Midbrain (tissue), 1 donor: ENCODE measurements around the gene ITGB1BP2.
"Not testable (repeated sequence)": the region's sequence is repeated elsewhere in the genome, so short reads cannot be mapped to it uniquely, and the experiment has no call there.

Experiments
- DNase-seq: peaks from one replicate; lab custom pipeline; 2025; lab: John Stamatoyannopoulos, UW

ITGB1BP2 gene

DNA sequence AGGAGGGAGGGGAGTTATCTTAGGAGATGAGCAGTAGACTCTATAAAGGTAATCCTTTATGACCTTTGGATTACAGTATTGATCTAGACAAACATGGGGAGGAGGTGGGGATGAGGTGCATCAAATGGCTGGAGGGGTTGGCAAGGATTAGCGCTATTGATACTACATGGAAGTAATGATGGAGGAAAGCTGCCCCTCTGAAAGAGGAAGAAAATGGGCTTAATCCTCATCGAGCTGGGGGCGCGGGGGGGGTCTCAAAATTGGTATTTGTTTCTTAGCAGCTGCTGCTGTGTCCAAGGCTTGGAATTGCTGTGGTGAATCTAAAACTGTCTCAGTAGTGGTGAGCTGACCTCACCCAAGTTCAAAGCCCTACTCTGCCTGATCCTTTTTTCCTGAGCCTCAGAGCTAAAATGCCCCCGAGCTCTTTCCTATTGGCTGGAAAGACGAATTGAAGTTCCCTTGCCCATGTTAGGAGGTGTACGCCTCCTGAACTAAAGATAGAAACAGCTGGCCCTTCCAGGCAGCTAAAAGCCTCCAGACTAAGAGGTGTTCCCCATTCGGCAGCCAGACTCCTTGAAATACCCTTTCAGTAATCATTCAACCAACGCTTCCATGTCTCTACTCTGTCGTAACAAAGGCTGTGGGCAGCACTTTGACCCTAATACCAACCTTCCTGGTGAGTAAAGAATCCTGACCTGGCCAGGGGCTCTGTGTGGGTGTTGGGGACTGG is at the start of gene ITGB1BP2:
TSS of gene ITGB1BP2 (plus strand) at position 556 of the 730 bp plus-strand sequence. CDS start at position 613, 57 bp downstream.
- no peak for DNase-seq

DNA sequence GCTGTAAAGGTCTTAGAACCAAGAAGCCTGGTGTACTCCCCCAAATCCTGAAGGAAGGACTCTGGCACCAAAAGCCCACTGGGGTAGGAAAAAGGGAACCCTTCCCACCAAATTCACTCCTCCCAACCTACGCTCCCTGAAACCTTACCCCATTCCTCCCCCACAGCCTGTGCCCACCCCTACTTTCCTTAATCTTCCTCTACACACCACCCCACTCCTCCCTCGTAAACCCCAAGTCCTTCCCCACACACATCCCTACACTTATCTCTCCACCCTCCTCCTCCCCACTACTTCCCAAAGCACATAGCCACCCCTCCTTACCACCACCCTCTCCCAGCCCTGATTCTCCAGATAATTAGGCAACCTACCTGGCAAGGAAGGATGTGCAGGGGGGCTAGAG is 49.3 kb upstream of the ITGB1BP2 start:
- DNase-seq = no peak

DNA sequence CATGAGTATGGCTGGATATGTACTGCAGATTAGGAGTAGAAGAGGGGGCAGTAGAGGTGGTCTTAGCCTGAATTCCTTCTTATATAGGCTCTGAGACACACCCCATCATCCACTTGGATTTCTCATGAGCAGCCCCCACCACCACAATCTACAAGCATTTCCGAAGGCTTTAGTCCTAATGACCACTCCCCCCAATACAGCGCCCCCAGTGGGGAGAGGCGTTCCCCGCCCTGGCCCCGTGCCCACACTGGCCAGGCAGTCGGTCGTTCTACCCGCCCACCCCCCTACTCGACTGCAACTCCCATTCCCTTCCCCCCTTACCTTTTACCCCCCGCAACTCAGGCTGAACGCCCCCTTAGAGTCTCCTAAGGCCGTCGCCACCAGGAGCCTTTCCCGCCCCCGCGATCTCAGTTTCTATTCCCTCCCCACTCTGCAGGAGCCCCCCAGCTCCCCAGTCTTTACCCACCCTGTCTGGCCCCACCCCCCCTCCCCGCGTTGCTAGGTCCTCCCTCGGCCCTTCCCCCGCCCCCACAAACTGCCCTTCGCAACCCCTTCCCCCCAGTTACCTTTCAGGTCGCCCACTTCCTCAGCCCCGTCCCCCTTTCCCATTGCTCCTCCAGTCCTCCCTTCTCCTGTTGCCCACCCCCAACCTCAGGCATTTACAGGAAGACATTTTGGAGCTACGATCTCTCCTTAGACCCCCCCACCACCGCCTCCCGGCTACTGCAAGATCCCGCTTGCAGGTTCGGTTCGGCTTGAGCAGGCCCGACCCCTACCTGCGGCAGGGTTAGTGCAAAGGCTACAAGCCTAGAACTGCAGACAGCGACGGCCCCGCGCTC is 48.1 kb upstream of the ITGB1BP2 start:
- DNase-seq = peak; percentile 19

DNA sequence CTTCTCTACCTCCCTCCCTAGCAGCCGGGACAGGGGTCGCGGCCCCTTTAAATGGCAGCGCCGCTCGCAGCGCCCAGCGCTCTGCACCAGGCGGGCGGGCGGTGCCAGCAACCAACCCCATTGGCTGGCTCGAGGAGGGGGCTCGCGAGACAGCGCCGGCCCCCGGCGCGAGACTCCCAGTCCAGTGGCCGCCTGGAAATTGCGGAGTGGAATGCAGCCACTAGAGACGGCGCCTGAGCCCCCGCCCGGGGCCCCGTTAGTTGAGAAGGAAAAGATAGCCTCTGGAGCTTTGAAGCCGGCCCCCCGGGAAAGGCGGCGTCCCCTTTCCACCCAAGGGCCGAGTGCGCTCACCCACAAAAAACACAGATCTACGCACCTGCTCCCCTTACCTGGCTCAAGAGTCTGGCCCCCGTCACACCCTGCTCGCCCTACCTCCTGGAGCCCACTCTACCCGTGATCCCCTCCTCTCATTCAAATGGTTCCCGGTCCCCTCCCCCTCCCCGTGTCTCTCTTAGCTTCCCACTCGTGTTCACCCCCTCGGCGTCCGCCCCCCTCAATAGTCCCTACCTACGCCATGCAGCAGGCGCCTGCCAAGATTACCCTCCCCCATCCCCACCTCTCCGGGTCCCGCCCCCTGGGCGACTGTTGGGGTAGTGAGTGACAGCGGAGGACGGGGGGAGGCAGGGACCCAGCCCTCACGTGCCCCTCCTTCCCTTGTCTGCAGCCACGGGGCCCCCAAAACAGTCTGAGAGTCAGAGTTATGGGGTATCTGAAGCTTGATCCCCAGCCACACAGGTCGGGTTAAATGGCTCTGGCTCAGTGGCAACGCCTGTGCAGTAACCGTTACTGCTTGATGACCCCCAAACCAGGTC is 47.2 kb upstream of the ITGB1BP2 start, which contains the start of gene ZMYM3:
TSS of gene ZMYM3 (minus strand) at position 49 of the 872 bp plus-strand sequence. CDS start 885 bp downstream, outside the sequence.
- DNase-seq = peak; percentile 85

DNA sequence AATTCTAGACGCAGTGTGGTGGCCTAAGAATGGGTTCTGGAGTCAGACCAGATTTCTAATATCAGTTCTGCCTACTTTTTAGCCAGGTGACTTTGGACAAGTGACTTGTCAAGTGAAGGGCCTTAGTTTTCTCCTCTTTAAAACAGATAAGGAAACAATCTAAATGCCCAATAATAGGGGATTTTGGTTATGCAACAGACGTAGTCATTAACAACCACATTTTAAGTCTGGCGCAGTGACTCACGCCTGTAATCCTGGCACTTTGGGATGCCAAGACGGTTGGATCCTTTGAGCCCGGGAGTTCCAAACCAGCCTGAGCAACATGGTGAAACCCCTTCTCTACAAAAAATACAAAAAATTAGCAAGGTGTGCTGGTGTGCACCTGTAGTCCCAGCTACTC is 45.5 kb upstream of the ITGB1BP2 start:
- no peak for DNase-seq

DNA sequence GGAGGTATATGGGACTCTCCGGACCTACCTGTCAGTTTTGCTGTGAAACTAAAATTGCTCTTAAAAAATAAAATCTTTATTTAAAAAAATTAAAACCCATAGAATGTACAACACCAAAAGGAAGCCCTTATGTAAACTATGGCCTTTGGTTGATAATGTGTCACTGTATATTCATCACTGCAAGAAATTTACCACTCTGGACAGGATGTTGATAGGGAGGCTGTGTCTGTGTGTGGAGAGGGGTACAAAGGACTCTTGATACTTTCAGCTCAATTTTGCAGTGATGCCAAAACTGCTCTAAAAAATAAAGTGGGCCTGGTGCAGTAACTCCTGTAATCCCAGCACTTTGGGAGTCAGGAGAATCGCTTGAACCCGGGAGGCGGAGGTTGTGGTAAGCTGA is 44.7 kb upstream of the ITGB1BP2 start:
- no peak for DNase-seq

DNA sequence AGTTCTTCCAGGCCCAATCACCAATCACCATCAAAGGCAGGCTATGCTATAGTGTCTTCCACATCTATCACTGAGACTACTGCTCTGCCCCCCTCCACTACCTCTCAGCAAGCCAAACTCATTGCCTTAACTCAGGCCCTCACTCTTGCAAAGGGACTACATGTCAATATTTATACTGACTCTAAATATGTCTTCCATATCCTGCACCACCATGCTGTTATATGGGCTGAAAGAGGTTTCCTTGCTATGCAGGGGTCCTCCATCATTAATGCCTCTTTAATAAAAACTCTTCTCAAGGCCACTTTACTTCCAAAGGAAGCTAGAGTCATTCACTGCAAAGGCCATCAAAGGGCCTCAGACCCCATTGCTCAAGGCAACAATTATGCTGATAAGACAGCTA is 32.9 kb upstream of the ITGB1BP2 start:
- not testable (repeated sequence) for DNase-seq

DNA sequence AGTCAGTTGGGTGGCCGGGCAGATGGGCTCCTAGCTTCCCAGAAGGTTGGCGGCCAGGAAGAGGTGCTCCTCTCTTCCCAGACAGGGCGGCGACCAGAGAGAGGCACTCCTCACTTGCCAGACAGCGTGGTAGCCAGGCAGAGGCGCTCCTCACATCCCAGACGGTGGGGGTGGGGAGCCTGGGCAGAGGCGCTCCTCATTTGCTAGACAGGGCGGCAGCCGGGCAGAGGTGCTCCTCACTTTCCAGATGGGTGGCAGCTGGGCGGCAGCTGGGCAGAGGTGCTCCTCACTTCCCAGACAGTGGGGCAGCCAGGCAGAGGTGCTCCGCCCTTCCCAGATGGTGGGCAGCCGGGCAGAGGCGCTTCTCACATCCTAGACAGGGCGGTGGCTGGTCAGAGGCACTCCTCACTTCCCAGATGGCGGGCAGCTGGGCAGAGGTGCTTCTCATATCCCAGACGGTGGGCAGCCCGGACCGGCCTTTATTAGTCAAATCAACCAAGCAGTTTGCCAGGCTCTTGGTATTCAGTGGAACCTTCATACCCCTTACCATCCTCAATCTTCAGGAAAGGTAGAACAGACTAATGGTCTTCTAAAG is 31.7 kb upstream of the ITGB1BP2 start:
- no peak for DNase-seq

DNA sequence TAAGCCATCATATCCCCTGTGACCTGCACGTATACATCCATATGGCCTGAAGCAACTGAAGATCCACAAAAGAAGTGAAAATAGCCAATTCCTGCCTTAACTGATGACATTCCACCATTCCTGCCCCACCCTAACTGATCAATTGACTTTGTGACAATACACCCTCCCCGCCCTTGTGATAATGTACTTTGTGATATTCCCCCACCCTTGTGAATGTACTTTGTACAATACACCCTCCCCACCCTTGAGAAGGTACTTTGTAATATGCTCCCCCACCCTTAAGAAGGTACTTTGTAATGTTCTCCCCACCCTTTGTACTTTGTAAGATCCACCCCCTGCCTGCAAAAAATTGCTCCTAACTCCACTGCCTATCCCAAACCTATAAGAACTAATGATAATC is 29.2 kb upstream of the ITGB1BP2 start:
- DNase-seq = not testable (repeated sequence)

DNA sequence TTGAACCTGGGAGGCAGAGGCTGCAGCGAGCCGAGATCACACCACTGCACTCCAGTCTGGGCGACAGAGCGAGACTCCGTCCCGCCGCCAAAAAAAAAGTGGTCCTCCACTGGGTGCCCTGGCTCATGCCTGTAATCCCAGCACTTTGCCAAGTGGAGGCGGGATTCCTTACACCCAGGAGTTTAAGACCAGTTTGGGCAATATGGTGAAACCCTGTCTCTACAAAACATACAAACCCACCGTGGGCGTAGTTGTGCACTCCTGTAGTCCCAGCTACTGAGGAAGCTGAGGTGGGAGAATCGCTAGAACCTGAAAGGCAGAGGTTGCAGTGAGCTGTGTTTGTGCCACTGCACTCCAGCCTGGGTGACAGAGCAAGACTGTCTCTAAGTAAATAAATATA is 20.2 kb upstream of the ITGB1BP2 start:
- DNase-seq = not testable (repeated sequence)

DNA sequence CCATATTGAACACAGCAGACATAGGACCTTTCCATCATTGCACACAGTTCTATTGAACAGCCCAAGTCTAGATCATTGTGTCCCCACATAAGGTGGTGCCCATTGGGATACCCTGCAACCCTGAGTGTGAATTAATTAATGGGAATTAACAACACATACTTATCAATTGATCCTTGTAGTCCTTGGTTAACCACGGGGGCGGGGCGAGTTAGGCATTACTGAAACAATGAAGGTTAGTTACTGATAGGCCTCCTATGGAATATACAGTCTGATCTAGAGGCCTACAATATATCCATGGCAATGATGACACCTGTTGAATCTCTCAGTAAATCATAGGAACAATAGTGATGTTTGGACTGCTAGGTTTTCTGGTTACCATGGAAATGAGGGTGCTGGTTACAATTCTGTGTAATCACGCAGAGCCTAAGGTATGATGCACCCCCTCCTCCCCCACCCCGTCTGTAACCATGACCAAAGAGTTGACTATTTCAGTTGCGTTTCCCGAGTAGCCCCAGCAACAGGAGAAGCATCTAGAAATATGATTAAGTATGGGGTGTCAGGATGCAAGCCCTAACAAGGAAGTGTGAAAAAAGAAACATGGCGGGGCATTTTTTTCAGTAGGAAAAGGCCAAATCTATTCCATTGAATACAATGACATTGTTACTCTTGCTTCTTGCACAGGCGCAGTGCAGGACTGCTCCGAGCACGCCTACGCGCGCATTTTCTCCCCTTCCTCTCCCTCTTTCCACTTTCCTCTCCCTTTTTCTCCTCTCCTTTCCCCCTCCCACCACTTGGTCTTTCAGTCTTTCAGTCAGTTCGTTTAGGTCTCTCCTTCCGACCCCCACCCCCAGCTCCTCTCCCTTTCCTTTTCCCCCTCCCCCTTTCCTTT is 18.8 kb upstream of the ITGB1BP2 start:
- DNase-seq = peak; percentile 79

DNA sequence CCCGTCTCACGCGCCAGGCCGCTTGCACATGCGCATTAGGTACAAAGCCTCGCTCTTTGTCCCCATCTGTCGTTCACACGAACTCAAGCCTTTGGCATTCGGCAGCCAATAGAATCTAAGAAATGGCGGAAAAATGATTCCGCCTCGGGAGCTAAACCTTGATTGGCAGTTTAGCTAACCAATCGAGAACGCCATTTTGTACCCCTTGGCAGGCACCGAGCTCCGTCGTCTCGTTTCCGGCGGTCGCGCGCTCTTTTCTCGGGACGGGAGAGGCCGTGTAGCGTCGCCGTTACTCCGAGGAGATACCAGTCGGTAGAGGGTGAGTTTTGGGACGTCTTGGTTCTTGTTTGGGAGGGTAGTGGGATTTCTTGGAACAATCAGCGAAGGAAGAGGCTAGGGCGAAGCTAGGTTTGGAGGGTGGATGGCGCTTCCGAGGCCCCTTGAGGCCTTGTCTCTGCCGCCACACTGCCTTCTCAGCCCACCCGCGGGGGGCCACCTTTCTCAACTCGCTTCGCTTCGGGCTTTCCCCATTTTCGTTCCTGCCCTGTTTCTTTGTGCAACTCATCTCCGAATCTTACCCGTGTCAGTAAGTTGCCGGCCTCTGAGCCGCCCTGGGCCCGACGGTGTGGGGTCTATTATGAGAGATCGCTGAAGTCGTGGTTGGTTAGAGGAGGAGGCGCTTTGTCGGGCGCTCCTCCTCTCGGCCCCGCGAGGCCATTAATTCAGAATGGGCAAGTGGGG is 18.0 kb upstream of the ITGB1BP2 start, which contains the start of gene NONO:
TSS of gene NONO (plus strand) at position 233 of the 741 bp plus-strand sequence. CDS start 7,003 bp downstream, outside the sequence.
- peak; percentile 94 for DNase-seq

DNA sequence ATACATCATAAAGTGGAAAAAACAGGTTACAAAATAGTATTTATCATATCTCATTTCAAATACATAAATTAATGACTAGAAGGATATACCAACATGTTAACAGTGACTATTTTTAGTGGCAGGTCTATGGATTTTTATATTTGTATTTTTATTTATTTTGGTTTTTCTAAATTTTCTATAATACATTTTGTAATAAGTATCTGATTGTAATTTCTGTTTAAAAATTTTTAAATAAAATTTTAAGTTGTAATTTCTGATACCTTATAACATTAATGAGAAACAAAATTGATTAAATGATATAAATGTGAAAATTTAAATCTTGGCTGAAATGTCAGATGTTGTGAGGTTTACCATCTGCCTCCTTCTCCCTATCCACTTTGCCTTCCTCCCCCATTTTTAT is 15.6 kb upstream of the ITGB1BP2 start:
- no peak for DNase-seq

DNA sequence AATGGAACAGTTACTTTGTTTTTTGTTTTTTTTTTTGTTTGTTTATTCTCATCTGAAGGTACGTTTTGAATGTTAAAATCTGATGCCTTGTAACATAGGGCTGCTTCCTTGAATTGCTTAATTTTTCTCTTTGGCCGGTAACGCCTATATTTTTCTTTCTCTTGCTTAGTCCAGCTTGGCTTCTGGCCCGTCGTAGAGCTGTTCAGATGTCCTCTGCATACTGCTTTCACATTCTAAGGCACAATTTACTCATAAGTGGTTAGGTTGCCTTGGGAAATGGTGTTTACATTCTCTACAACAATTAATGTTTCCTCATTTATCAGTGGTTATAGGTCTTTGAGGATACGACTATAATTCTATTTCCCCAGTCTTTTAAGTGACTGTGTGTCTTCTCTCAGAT is 10.2 kb upstream of the ITGB1BP2 start:
- DNase-seq = no peak

DNA sequence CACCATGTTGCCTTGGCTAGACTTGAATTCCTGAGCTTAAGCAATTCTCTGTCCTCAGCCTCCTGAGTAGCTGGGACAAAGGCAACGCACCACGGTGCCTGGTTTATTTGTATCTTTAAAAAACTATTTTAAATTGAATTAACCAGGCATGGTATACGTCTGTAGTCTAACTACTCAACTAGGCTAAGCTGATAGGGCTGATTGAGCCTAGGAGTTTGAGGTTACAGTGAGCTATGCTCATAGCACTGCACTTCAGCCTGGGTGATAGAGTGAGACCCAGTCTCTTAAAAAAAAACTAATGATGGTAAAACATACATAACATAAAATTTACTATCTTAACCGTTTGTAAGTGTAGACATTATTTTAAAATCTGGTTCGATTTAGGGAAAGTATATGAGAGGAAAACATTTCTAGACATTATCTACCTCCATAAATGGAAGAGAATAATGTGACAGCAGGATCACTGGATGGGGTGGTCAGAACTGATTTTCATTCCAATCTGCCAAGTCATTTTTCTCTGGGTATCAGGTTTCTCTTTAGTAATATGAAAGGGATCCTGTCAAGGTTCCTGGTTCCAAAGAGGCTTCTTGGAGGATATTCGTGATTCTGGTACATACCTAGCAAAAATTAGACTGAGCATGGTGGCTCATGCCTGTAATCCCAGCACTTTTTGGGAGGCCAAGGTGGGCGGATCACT is 8.7 kb upstream of the ITGB1BP2 start:
- DNase-seq = no peak

DNA sequence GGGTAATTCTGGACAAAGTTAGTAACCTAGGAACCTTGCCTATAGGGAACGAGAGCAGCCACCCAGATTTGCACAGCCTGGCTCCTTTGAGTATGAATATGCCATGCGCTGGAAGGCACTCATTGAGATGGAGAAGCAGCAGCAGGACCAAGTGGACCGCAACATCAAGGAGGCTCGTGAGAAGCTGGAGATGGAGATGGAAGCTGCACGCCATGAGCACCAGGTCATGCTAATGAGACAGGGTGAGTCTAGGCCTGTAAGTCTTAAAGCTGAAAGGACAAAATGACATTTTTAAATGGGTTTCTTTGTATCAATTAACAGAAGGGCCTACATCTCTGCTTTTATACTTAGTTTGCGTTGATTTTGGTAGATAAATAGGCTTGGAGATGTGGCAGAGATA is 4.7 kb upstream of the ITGB1BP2 start:
- DNase-seq = no peak

DNA sequence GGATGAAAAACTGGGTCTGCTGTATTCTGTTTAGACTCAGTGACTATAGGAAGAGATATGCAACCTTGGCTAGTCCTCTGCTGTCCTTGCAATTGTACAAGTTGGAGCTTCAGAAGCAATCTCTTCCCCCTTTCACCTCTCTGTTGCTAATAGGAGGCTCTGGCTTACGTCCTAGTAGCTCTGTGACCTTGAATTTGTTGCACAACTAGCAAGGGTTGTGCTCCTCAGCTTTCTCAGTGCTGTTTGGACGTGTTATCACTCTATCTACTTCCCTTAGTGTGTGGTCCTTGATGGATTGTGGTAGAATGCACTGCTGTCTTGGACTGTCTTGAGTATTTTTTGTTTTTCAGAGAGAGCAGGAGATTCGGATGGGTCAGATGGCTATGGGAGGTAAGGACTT is 3.4 kb upstream of the ITGB1BP2 start:
- DNase-seq = no peak

DNA sequence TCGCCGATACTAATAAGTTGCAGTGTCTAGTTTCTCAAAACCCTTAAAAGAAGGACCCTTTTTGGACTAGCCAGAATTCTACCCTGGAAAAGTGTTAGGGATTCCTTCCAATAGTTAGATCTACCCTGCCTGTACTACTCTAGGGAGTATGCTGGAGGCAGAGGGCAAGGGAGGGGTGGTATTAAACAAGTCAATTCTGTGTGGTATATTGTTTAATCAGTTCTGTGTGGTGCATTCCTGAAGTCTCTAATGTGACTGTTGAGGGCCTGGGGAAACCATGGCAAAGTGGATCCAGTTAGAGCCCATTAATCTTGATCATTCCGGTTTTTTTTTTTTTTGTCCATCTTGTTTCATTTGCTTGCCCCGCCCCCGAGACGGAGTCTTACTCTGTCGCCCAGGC is 1.5 kb upstream of the ITGB1BP2 start:
- DNase-seq = not testable (repeated sequence)

DNA sequence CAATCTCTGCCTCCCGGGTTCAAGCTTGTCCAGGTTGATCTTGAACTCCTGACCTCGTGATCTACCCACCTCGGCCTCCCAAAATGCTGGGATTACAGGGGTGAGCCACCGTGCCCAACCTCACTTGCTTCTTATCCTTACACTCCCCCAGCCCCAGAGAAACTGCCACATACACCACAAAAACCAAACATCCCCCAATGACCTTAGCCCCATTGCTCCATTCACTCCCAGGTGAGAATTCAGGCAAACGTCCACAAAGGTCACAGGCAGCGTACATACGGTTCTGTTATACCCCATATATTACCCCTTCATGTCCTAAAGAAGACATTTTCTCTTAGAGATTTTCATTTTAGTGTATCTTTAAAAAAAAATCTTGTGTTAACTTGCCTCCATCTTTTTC is 1.1 kb upstream of the ITGB1BP2 start:
- DNase-seq = not testable (repeated sequence)
